ENCODE results near the gene BMPR1B.

The BMPR1B gene

DNA sequence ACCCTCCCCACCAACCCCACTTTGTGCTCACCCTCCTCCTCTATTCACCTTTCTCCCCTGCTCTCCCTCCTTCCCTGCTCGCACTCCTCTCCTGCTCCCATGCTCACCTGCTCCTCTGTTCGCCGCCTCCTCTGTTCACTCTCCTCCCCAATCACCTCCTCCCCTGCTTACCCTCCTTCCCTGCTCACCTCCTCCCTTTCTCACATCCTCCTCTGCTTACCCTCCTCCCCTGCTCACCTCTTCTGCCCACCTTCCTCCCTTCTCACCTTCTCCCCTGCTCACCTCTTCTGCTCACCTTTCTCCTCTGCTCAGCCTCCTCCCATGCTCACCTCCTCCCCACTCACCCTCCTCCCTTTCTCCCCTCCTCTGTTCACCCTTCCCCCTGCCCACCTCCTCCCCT lies 433.8 kb downstream of the BMPR1B start:
- H3K4me3 ChIP-seq (ENCODE audit: severe bottlenecking): no peak overlapping the region
- no peaks in the 10 kb centered on the region for H3K36me3 ChIP-seq (ENCODE audit: low read depth)
- no peaks in the 10 kb centered on the region for H3K9me3 ChIP-seq (ENCODE audit: severe bottlenecking)
- no peaks in the 10 kb centered on the region for H3K27me3 ChIP-seq (ENCODE audit: insufficient read depth, poor library complexity, severe bottlenecking)
- H3K27ac ChIP-seq (ENCODE audit: poor library complexity, severe bottlenecking): no peak overlapping the region
- DNase-seq (ENCODE audit: low spot score) (no peak), ATAC-seq (ENCODE audit: low read depth) (no peak)
- TF ChIP-seq, protein P1, sequence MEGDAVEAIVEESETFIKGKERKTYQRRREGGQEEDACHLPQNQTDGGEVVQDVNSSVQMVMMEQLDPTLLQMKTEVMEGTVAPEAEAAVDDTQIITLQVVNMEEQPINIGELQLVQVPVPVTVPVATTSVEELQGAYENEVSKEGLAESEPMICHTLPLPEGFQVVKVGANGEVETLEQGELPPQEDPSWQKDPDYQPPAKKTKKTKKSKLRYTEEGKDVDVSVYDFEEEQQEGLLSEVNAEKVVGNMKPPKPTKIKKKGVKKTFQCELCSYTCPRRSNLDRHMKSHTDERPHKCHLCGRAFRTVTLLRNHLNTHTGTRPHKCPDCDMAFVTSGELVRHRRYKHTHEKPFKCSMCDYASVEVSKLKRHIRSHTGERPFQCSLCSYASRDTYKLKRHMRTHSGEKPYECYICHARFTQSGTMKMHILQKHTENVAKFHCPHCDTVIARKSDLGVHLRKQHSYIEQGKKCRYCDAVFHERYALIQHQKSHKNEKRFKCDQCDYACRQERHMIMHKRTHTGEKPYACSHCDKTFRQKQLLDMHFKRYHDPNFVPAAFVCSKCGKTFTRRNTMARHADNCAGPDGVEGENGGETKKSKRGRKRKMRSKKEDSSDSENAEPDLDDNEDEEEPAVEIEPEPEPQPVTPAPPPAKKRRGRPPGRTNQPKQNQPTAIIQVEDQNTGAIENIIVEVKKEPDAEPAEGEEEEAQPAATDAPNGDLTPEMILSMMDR (IDR thresholded peaks at IDR 0.05; ENCODE audit: poor library complexity, severe bottlenecking): no peak
- no peaks in the 10 kb centered on the region for H3K4me1 ChIP-seq (ENCODE audit: insufficient read depth, poor library complexity, severe bottlenecking)

- H3K27me3 ChIP-seq (ENCODE audit: insufficient read depth, poor library complexity, severe bottlenecking): no peaks in the 10 kb centered on the region
- no peak overlapping the region for H3K27ac ChIP-seq (ENCODE audit: poor library complexity, severe bottlenecking)
- H3K4me3 ChIP-seq (ENCODE audit: severe bottlenecking): no peak overlapping the region
- DNase-seq (ENCODE audit: low spot score): no peak
- no peaks in the 10 kb centered on the region for H3K4me1 ChIP-seq (ENCODE audit: insufficient read depth, poor library complexity, severe bottlenecking)
- H3K36me3 ChIP-seq (ENCODE audit: low read depth): no peaks in the 10 kb centered on the region
- no peaks in the 10 kb centered on the region for H3K9me3 ChIP-seq (ENCODE audit: severe bottlenecking)
- no peak for ATAC-seq (ENCODE audit: low read depth)
- TF ChIP-seq, protein P1 (IDR thresholded peaks at IDR 0.05; ENCODE audit: poor library complexity, severe bottlenecking): no peak
Observed at GRCh38 chr4:95193391-95194224, 435.9 kb downstream of the BMPR1B start.

DNA sequence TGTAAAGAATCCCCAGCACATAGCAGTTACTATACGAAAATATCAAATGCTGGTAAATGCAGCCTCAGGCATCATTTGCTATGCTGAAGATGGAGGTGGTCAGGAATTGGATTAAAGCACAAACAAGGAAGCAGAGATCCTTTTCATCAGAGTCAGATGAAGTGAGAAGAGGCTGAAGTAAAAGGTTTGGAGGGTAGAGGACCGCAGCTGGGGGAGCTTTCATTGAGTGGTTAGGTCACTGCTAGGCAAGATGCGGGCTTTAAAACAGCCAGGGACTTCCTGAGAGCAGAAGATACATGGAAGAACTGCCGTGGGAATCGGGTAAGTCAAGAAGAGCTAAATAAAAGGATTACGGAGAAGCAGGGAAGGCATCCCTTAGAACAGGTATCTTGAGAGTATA lies 439.6 kb downstream of the BMPR1B start:
- TF ChIP-seq, protein P1 (IDR thresholded peaks at IDR 0.05; ENCODE audit: poor library complexity, severe bottlenecking): no peak
- Histone ChIP-seq H3K36me3 (ENCODE audit: low read depth) (no peaks in the 10 kb centered on the region), H3K4me3 (ENCODE audit: severe bottlenecking) (no peak overlapping the region), H3K9me3 (ENCODE audit: severe bottlenecking) (no peaks in the 10 kb centered on the region), H3K4me1 (ENCODE audit: insufficient read depth, poor library complexity, severe bottlenecking) (no peaks in the 10 kb centered on the region), H3K27ac (ENCODE audit: poor library complexity, severe bottlenecking) (no peak overlapping the region), H3K27me3 (ENCODE audit: insufficient read depth, poor library complexity, severe bottlenecking) (no peaks in the 10 kb centered on the region)
- DNase-seq (ENCODE audit: low spot score) (no peak), ATAC-seq (ENCODE audit: low read depth) (no peak)

- Histone ChIP-seq H3K27ac (ENCODE audit: poor library complexity, severe bottlenecking) (no peak overlapping the region), H3K4me3 (ENCODE audit: severe bottlenecking) (no peak overlapping the region), H3K27me3 (ENCODE audit: insufficient read depth, poor library complexity, severe bottlenecking) (no peaks in the 10 kb centered on the region), H3K4me1 (ENCODE audit: insufficient read depth, poor library complexity, severe bottlenecking) (no peaks in the 10 kb centered on the region), H3K36me3 (ENCODE audit: low read depth) (no peaks in the 10 kb centered on the region), H3K9me3 (ENCODE audit: severe bottlenecking) (no peaks in the 10 kb centered on the region)
- ATAC-seq (ENCODE audit: low read depth) (no peak), DNase-seq (ENCODE audit: low spot score) (no peak)
- TF ChIP-seq, protein P1 (IDR thresholded peaks at IDR 0.05; ENCODE audit: poor library complexity, severe bottlenecking): no peak
Observed at GRCh38 chr4:95198961-95199360, 441.2 kb downstream of the BMPR1B start.

DNA sequence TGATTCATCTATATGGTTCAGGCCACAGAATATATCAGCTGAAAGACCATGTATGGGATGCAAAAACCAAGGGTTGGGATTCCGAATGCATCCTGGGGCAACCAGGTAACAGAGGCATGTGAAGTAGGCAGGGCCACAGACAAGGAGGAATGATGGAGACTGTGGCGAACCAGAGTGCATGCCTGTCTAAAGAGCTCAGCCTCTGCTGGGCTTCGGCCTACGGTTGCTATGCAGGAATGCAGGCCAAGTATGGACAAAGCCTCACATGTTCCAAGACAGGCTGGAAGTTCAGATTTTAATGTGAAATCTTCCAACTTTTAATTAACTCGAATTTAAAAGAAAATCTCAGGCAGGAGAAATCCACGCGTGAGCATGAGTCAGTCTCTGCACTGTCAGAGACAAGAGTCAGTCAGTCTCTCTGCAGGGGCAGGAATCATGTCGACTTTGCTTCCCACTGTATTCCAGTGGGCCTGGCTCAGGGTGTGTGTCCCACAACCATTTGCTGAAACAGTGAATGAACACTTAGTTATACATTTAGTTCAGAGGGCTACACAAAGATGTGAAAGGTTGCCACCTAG lies 446.6 kb downstream of the BMPR1B start:
- Histone ChIP-seq H3K27me3 (ENCODE audit: insufficient read depth, poor library complexity, severe bottlenecking) (no peaks in the 10 kb centered on the region), H3K4me3 (ENCODE audit: severe bottlenecking) (no peak overlapping the region), H3K4me1 (ENCODE audit: insufficient read depth, poor library complexity, severe bottlenecking) (no peaks in the 10 kb centered on the region), H3K36me3 (ENCODE audit: low read depth) (no peaks in the 10 kb centered on the region), H3K9me3 (ENCODE audit: severe bottlenecking) (no peaks in the 10 kb centered on the region), H3K27ac (ENCODE audit: poor library complexity, severe bottlenecking) (no peak overlapping the region)
- ATAC-seq (ENCODE audit: low read depth): no peak
- TF ChIP-seq, protein P1 (IDR thresholded peaks at IDR 0.05; ENCODE audit: poor library complexity, severe bottlenecking): no peak
- DNase-seq (ENCODE audit: low spot score): no peak
